Choroid plexus epithelial cell (primary cell): ENCODE results near the gene FRMD3.

Experiments
- DNase-seq: peaks from one replicate; pipeline ENCODE4 v3.0.0-alpha.2; 2010; ENCODE audit warnings: low read depth
- H3K4me3 ChIP-seq: 2 replicates; pipeline ENCODE4 v1.5.1; 2011; ENCODE audit warnings: low read depth, mild to moderate bottlenecking, control low read depth, low read length, moderate library complexity
- CTCF ChIP-seq: conservative IDR thresholded peaks from 2 replicates; pipeline ENCODE4 v1.5.1; 2011; ENCODE audit warnings: low read depth, mild to moderate bottlenecking, control low read depth, inconsistent platforms, low read length, moderate library complexity

The FRMD3 gene

GRCh38 chr9:83538172-83538889, at the start of gene FRMD3:
Gene FRMD3, minus strand, starts transcription at chr9:83538401. Its CDS starts 170 bp downstream, at chr9:83538231.
- peak within 1 kb of the TSS; percentile 64 for H3K4me3 ChIP-seq
- TF ChIP-seq CTCF: peak; percentile 73
- DNase-seq: peak; percentile 63

DNA sequence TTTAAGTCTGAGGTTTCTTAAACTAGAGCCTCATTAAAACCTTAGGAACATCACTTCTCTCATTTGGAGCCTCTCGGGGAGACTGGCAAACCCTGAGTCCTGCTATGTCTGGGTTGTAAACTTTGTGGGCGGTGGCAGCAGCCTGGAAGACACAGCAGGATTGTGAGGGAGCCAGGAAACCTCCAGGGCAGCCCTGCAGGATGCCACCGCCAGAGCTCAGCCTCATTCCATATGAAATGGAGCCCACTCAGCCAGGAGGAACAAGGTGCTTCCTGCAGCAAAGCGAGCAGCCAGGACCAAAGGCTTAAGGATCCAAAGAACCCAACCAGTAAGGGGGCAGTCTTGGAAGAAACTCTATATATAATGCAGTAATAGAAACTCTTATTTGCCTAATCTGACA, 46.8 kb upstream of the FRMD3 start:
- H3K4me3 ChIP-seq: no peak overlapping the region
- no peak for TF ChIP-seq CTCF
- no peak for DNase-seq

DNA sequence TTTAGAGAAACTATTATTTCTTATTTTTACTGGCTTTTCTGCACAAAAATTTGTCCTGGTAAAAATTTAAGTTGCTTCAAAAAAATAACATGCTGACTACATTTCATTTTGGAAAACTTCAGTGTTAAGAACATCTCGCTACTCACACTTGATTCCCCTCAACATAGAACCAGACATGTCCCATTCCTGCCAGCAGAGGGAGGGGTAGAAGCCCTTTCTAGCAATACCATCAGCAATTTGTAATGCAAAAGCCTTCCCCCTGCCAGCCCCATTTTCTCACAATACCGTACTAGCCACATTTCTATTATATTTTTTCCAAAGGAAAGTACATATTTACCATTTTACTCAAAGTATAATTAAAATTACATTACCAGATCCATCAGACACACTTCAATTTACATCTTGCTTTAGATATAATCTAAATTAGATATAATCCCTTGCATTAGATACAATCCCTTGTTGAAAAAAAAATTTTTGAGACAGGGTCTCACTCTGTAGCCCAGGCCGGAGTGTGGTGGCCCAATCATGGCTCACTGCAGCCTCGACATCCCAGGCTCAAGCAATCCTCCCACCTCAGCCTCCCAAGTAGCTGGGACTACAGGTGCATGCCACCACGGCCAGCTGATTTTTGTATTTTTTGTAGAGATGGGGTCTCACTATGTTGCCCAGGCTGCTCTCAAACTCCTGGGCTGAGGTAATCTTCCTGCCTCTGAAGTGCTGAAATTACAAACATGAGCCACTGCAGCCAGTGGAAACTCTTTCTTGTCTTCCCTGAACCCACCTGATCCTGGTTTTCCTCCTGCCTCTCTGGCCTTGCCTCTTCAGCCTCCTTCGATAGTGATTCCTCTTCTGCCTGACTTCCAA, 45.2 kb upstream of the FRMD3 start:
- TF ChIP-seq CTCF: peak; percentile 90
- no peak overlapping the region for H3K4me3 ChIP-seq
- peak; percentile 87 for DNase-seq

DNA sequence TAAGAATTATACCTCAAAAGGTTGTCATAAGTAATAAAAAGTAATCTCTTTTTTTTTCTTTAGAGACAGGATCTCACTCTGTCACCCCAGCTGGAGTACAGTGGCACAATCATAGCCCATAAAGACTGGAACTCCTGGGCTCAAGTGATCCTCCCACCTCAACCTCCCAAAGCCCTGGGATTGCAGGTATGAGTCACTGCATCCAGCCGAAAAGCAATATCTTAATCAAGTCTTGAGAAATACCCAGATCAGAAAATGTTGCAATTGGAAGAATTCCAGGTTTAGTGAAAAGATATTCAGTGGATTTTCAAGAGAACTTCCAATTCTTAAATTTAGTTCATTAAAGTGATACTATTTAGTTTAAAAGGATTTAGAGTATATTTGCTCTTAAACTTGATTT, 43.8 kb upstream of the FRMD3 start:
- peak; percentile 82 for DNase-seq
- TF ChIP-seq CTCF: no peak
- no peak overlapping the region for H3K4me3 ChIP-seq

- no peak for TF ChIP-seq CTCF
- no peak for DNase-seq
- H3K4me3 ChIP-seq: no peak overlapping the region
These were observed 36.3 kb upstream of the FRMD3 start for GRCh38 chr9:83574482-83574881.

- H3K4me3 ChIP-seq: no peak overlapping the region
- no peak for TF ChIP-seq CTCF
- DNase-seq: peak; percentile 94
These were observed 34.3 kb upstream of the FRMD3 start for GRCh38 chr9:83572524-83572923.
